ENCODE data around the gene PTPMT1. TPM values are rescaled to one million over a fixed set of nuclear protein-coding genes. Genes with fewer than 3 reads are reported as not detected.
A peak's percentile ranks its signal among the peaks of the same experiment; 100 is the strongest.
"Not testable (repeated sequence)": the region's sequence is repeated elsewhere in the genome, so short reads cannot be mapped to it uniquely, and the experiment has no call there.

The PTPMT1 gene
- polyA plus RNA-seq, 2 of the 4 experiments (the other 2 are of a cell fraction): 63.4 to 69.2 TPM

- FAIRE-seq (no peak), ATAC-seq (no peak), DNase-seq (ENCODE audit: low read depth in 1 of 2, low spot score in 1 of 2) (no peak)
- no peak overlapping the region for H3K4me3 ChIP-seq
- TF ChIP-seq POLR2AphosphoS2 (conservative IDR thresholded peaks at IDR 0.05; ENCODE audit: low read length) (no peak), HDAC2 (IDR thresholded peaks at IDR 0.05) (no peak), RNF2 (IDR thresholded peaks at IDR 0.05; ENCODE audit: borderline replicate concordance, low read depth) (no peak), CEBPB (IDR thresholded peaks at IDR 0.05) (no peak)
- no peak overlapping the region for H3K27ac ChIP-seq
- ChIA-PET CTCF (no interaction called here), POLR2A (no interaction called here)
- peaks cover 3% of the 10 kb centered on the region; the same call in 1 of the 3 replicates for H3K4me1 ChIP-seq
- 44% methylated on average over 1 of the region's 1 CpG for WGBS (ENCODE audit: missing lambda C conversion rate)
- H3K9me3 ChIP-seq: no peaks in the 10 kb centered on the region
- H3K4me2 ChIP-seq: no peak overlapping the region
Observed at GRCh38 chr11:47558695-47559094, 6.7 kb upstream of the PTPMT1 start.

DNA sequence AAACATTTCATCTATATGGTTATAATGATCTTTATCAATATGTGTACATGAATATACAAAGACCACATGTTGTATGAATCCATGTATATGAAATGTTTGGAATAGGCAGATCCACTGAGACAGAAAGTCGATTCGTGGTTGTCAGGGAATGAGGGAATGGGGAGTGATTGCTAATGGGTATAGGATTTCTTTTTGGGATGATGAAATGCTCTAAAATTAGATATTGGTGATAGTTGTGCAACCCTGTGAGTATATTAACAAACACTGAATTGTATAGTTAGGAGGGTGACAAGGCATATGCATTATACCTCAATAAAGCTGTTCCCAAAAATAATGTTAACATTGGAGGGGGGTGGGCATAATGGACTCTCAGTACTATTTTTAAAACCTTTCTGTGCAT, 5.0 kb upstream of the PTPMT1 start:
- H3K27ac ChIP-seq: no peak overlapping the region
- 85% methylated on average over 2 of the region's 2 CpGs for WGBS (ENCODE audit: missing lambda C conversion rate)
- TF ChIP-seq CEBPB (IDR thresholded peaks at IDR 0.05): 0 out of 4 replicates have a peak, but pooled peaks of 1 of the 2 experiments have one; percentile 16
- no peak for TF ChIP-seq KDM1A (IDR thresholded peaks at IDR 0.05; ENCODE audit: low read depth)
- H3K4me2 ChIP-seq: no peak overlapping the region
- H3K4me1 ChIP-seq: peaks cover 8% of the 10 kb centered on the region; the same call in 2 of the 3 replicates
- H3K9me3 ChIP-seq: no peaks in the 10 kb centered on the region
- ATAC-seq (no peak), DNase-seq (ENCODE audit: low read depth in 1 of 2, low spot score in 1 of 2) (no peak), FAIRE-seq (no peak)
- ChIA-PET POLR2A (no interaction called here), CTCF (interaction anchor here (0.8 kb wide), 1 partner anchor 11 kb away, joined by 3 read pairs; no protein-coding TSS in a partner anchor)
- no peak overlapping the region for H3K4me3 ChIP-seq

GRCh38 chr11:47562393-47562792, 3.0 kb upstream of the PTPMT1 start:
- WGBS (ENCODE audit: missing lambda C conversion rate): 95% methylated on average over 4 of the region's 4 CpGs
- DNase-seq (ENCODE audit: low read depth in 1 of 2, low spot score in 1 of 2); H3K9me3 ChIP-seq; FAIRE-seq; ATAC-seq; POLR2A ChIA-PET; H3K27ac ChIP-seq; H3K4me2 ChIP-seq; H3K4me3 ChIP-seq: not testable (repeated sequence)
- H3K4me1 ChIP-seq: peaks cover 17% of the 10 kb centered on the region
- CTCF ChIA-PET: interaction anchor here (0.7 kb wide), 2 partner anchors 9 to 27 kb away, joined by 3 to 4 read pairs; no protein-coding TSS in a partner anchor

DNA sequence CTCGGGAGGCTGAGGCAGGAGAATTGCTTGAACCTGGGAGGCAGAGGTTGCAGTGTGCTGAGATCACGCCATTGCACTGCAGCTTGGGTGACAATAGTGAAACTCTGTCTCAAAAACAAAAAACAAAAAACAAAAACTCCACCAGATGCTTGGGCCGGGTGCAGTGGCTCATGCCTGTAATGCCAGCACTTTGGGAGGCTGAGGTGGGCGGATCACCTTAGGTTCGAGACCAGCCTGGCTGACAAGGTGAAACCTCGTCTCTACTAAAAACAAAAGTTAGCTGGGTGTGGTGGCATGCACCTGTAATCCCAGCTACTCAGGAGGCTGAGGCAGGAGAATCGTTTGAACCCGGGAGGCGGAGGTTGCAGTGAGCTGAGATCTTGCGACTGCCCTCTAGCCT, 1.0 kb upstream of the PTPMT1 start:
- H3K27ac ChIP-seq: peak overlapping the region in 1 of 2 experiments; percentile 95; a peak in 2 of 6 replicates

GRCh38 chr11:47564933-47565339, 463 bp upstream of the PTPMT1 start:
- TF ChIP-seq KDM5A (IDR thresholded peaks at IDR 0.05) (no peak), TFCP2L1 (CRISPR knock-in tag; IDR thresholded peaks at IDR 0.05) (0 out of 2 replicates have a peak, but pooled peaks have one; percentile 46)
- Histone ChIP-seq H3K4me3 (peak overlapping the region; percentile 92), H3K27ac (peak overlapping the region; percentile 95 to 96), H3K4me2 (peak overlapping the region; percentile 98), H3K4me1 (peaks cover 17% of the 10 kb centered on the region), H3K9me3 (no peaks in the 10 kb centered on the region)
- POLR2A ChIA-PET: interaction anchor here (0.6 to 1.9 kb wide), 3 partner anchors 9 to 22 kb away, joined by 3 to 6 read pairs (median 4); partner anchors contain the start of genes FAM180B, KBTBD4 and NDUFS3
- peak in 1 of 2 experiments; percentile 21; a peak in 5 of 6 replicates for ATAC-seq
- WGBS (ENCODE audit: missing lambda C conversion rate): 49% methylated on average over 3 of the region's 11 CpGs
- CTCF ChIA-PET: interaction anchor here (0.6 to 3.4 kb wide), 8 partner anchors 9 to 151 kb away, joined by 3 to 15 read pairs (median 4); partner anchors contain the start of gene CELF1
- no peak for FAIRE-seq
- DNase-seq (ENCODE audit: low read depth in 1 of 2, low spot score in 1 of 2): no peak

More for the DNA sequence above, 1.0 kb upstream of the PTPMT1 start:
- not testable (repeated sequence) for ATAC-seq; FAIRE-seq; DNase-seq (ENCODE audit: low read depth in 1 of 2, low spot score in 1 of 2); H3K9me3 ChIP-seq
- WGBS (ENCODE audit: missing lambda C conversion rate): 96% methylated on average over 10 of the region's 10 CpGs
- CTCF ChIA-PET: interaction anchor here (0.5 to 3.4 kb wide), 8 partner anchors 9 to 152 kb away, joined by 3 to 15 read pairs (median 4); partner anchors contain the start of gene CELF1
- Histone ChIP-seq H3K4me2 (peak overlapping the region; percentile 98), H3K4me1 (peaks cover 17% of the 10 kb centered on the region), H3K4me3 (peak overlapping the region; percentile 92; the same call in 2 of the 3 replicates)
- POLR2A ChIA-PET: interaction anchor here (1.9 kb wide), 1 partner anchor 14 kb away, joined by 6 read pairs; the partner anchor contains the start of genes KBTBD4 and NDUFS3

DNA sequence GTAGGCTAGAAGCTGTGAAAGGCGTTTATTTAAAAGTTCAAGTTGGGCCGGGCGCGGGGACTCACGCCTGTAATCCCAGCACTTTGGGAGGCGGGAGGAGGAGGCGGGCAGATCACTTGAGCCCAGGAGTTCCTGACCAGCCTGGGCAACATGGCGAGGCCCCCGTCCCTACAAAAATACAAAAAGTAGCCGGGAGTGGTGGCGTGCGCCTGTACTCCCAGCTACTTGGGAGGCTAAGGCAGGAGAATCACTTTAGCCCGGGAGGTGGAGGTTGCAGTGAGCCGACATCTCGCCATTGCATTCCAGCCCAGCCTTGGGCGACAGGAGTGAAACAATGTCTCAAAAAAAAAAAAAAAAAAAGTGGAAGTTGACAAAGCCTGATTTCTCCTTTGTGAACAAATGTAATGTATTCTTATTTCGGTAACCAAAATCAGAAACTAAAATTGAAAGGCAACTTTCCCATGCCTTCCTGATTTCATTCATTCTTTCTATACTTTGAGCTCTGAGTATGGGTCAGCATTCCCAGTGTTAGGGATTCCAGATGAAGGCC, 825 bp downstream of the PTPMT1 start:
- Histone ChIP-seq H3K9me3 (no peaks in the 10 kb centered on the region), H3K4me2 (peak overlapping the region; percentile 98), H3K4me3 (peak overlapping the region; percentile 92), H3K4me1 (peaks cover 17% of the 10 kb centered on the region), H3K27ac (peak overlapping the region; percentile 95 to 96)
- peak in 1 of 2 experiments; percentile 27; a peak in 3 of 6 replicates for ATAC-seq
- WGBS (ENCODE audit: missing lambda C conversion rate): 57% methylated on average over 17 of the region's 17 CpGs
- CTCF ChIA-PET: interaction anchor here (0.6 to 3.4 kb wide), 2 partner anchors 13 to 651 kb away, joined by 3 to 15 read pairs; partner anchors contain the start of gene CELF1
- DNase-seq (ENCODE audit: low read depth in 1 of 2, low spot score in 1 of 2): no peak
- POLR2A ChIA-PET: interaction anchor here (0.7 to 1.9 kb wide), 2 partner anchors 12 to 22 kb away, joined by 5 to 6 read pairs; partner anchors contain the start of genes KBTBD4 and NDUFS3
- FAIRE-seq: no peak
- no peak for TF ChIP-seq RARB (CRISPR knock-in tag; IDR thresholded peaks at IDR 0.05)
- TF ChIP-seq FOSL2 (IDR thresholded peaks at IDR 0.05): no peak
- TF ChIP-seq FOSL2 (CRISPR knock-in tag; IDR thresholded peaks at IDR 0.05): no peak
- no peak for TF ChIP-seq ELK1 (IDR thresholded peaks at IDR 0.05; ENCODE audit: low read depth, low read length)
- TF ChIP-seq HEYL (CRISPR knock-in tag; IDR thresholded peaks at IDR 0.05): no peak
- TF ChIP-seq JUNB (IDR thresholded peaks at IDR 0.05): no peak
- no peak for TF ChIP-seq CBX2 (IDR thresholded peaks at IDR 0.05; ENCODE audit: borderline replicate concordance, low read depth)
- TF ChIP-seq RFX5 (IDR thresholded peaks at IDR 0.05): no peak
- no peak for TF ChIP-seq HES2 (IDR thresholded peaks at IDR 0.05)
- no peak for TF ChIP-seq FOXS1 (CRISPR knock-in tag; IDR thresholded peaks at IDR 0.05)
- no peak for TF ChIP-seq BHLHE40 (IDR thresholded peaks at IDR 0.05; ENCODE audit: low read depth, low read length)
- no peak for TF ChIP-seq ZC3H11A (IDR thresholded peaks at IDR 0.05)
- TF ChIP-seq, protein P1, sequence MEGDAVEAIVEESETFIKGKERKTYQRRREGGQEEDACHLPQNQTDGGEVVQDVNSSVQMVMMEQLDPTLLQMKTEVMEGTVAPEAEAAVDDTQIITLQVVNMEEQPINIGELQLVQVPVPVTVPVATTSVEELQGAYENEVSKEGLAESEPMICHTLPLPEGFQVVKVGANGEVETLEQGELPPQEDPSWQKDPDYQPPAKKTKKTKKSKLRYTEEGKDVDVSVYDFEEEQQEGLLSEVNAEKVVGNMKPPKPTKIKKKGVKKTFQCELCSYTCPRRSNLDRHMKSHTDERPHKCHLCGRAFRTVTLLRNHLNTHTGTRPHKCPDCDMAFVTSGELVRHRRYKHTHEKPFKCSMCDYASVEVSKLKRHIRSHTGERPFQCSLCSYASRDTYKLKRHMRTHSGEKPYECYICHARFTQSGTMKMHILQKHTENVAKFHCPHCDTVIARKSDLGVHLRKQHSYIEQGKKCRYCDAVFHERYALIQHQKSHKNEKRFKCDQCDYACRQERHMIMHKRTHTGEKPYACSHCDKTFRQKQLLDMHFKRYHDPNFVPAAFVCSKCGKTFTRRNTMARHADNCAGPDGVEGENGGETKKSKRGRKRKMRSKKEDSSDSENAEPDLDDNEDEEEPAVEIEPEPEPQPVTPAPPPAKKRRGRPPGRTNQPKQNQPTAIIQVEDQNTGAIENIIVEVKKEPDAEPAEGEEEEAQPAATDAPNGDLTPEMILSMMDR (IDR thresholded peaks at IDR 0.05): no peak

All from A549 (cell line).